IPS DF 4.7 (cell line): ENCODE results near the gene SSH2.
"Not testable (repeated sequence)": the region's sequence is repeated elsewhere in the genome, so short reads cannot be mapped to it uniquely, and the experiment has no call there.

Source experiments
- DNase-seq: peaks from one replicate; pipeline ENCODE4 v3.0.0-alpha.2; 2013; ENCODE audit warnings: low spot score; ENCODE audit errors: extremely low read depth

The SSH2 gene

GRCh38 chr17:29710520-29710884 is 219.5 kb downstream of the SSH2 start:
- DNase-seq, result no peak

- no peak for DNase-seq
These were observed 220.0 kb downstream of the SSH2 start for GRCh38 chr17:29709866-29710519.

- no peak for DNase-seq
These were observed 222.8 kb downstream of the SSH2 start for GRCh38 chr17:29707212-29707571.

- DNase-seq, result no peak
These were observed 224.0 kb downstream of the SSH2 start for GRCh38 chr17:29706045-29706431.

GRCh38 chr17:29705386-29705785 is 224.6 kb downstream of the SSH2 start:
- no peak for DNase-seq

GRCh38 chr17:29699283-29699682 is 230.7 kb downstream of the SSH2 start:
- no peak for DNase-seq

- no peak for DNase-seq
These were observed 231.2 kb downstream of the SSH2 start for GRCh38 chr17:29698837-29699236.

GRCh38 chr17:29698019-29698777 is 231.8 kb downstream of the SSH2 start:
- no peak for DNase-seq

GRCh38 chr17:29697371-29697770 is 232.7 kb downstream of the SSH2 start:
- DNase-seq, result no peak

- no peak for DNase-seq
These were observed 235.0 kb downstream of the SSH2 start for GRCh38 chr17:29694918-29695563.

GRCh38 chr17:29693751-29694150 is 236.3 kb downstream of the SSH2 start:
- no peak for DNase-seq

GRCh38 chr17:29687596-29687995 is 242.4 kb downstream of the SSH2 start:
- DNase-seq, result no peak

- DNase-seq, result no peak
These were observed 242.9 kb downstream of the SSH2 start for GRCh38 chr17:29686993-29687590.

GRCh38 chr17:29683481-29683880 is 246.5 kb downstream of the SSH2 start:
- DNase-seq, result no peak

- no peak for DNase-seq
These were observed 247.0 kb downstream of the SSH2 start for GRCh38 chr17:29682987-29683386.

GRCh38 chr17:29682054-29682453 is 248.0 kb downstream of the SSH2 start:
- DNase-seq, result no peak

GRCh38 chr17:29677824-29678223 is 252.2 kb downstream of the SSH2 start:
- DNase-seq, result no peak

- no peak for DNase-seq
These were observed 252.7 kb downstream of the SSH2 start for GRCh38 chr17:29677221-29677791.

- DNase-seq, result not testable (repeated sequence)
These were observed 254.1 kb downstream of the SSH2 start for GRCh38 chr17:29675961-29676360.

- DNase-seq, result no peak
These were observed 255.7 kb downstream of the SSH2 start for GRCh38 chr17:29674281-29674680.

- no peak for DNase-seq
These were observed 258.4 kb downstream of the SSH2 start for GRCh38 chr17:29671661-29672060.

- no peak for DNase-seq
These were observed 260.8 kb downstream of the SSH2 start for GRCh38 chr17:29669266-29669665.
